ENCODE measurements around the gene CD9. TPM values are rescaled to one million over a fixed set of nuclear protein-coding genes. Genes with fewer than 3 reads are reported as not detected.

The CD9 gene
- total RNA-seq, 3 donors from 2014 or later, result 91.1 to 436 (median 243) TPM

DNA sequence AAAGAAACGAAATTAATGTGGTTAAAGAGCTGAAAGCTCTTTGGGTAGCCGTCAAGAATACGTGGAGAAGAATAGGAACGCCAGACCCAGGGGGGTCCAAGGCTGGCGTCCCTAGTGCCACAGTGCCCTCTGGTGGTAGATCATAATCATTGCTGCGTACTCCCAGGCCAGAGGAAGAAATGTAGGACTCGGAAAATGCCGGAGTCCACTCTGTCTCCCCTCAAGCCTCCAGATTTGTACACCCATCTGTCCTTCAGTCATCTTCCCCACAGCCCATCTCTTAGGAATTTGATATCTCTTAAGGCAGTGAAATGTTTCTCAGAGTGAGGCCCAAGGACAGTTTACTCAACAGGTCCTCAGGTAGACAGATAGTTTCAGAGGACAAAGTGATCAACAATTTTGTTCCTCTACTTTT is 84.9 kb downstream of the CD9 start:
- DNase-seq (ENCODE audit: low spot score in 2 of 2), result no peak
- H3K27me3 ChIP-seq, result no peaks in the 10 kb centered on the region
- no peaks in the 10 kb centered on the region for H3K4me1 ChIP-seq
- no peaks in the 10 kb centered on the region for H3K36me3 ChIP-seq
- no peak overlapping the region for H3K4me3 ChIP-seq
- TF ChIP-seq POLR2A (IDR thresholded peaks at IDR 0.05), result no peak
- TF ChIP-seq, protein P1, sequence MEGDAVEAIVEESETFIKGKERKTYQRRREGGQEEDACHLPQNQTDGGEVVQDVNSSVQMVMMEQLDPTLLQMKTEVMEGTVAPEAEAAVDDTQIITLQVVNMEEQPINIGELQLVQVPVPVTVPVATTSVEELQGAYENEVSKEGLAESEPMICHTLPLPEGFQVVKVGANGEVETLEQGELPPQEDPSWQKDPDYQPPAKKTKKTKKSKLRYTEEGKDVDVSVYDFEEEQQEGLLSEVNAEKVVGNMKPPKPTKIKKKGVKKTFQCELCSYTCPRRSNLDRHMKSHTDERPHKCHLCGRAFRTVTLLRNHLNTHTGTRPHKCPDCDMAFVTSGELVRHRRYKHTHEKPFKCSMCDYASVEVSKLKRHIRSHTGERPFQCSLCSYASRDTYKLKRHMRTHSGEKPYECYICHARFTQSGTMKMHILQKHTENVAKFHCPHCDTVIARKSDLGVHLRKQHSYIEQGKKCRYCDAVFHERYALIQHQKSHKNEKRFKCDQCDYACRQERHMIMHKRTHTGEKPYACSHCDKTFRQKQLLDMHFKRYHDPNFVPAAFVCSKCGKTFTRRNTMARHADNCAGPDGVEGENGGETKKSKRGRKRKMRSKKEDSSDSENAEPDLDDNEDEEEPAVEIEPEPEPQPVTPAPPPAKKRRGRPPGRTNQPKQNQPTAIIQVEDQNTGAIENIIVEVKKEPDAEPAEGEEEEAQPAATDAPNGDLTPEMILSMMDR (IDR thresholded peaks at IDR 0.05), result peak; percentile 85 to 94 (median 92)
- TF ChIP-seq POLR2AphosphoS5 (IDR thresholded peaks at IDR 0.05), result peak in 2 of 3 donors; percentile 35 to 41
- no peaks in the 10 kb centered on the region for H3K9me3 ChIP-seq
- H3K27ac ChIP-seq, result no peak overlapping the region
- intact Hi-C loops (cut with DNase I; ENCODE audit: low total_unique reads), result loop anchor here (10.0 kb wide), 1 partner anchor 220 kb away; no protein-coding TSS in a partner anchor

DNA sequence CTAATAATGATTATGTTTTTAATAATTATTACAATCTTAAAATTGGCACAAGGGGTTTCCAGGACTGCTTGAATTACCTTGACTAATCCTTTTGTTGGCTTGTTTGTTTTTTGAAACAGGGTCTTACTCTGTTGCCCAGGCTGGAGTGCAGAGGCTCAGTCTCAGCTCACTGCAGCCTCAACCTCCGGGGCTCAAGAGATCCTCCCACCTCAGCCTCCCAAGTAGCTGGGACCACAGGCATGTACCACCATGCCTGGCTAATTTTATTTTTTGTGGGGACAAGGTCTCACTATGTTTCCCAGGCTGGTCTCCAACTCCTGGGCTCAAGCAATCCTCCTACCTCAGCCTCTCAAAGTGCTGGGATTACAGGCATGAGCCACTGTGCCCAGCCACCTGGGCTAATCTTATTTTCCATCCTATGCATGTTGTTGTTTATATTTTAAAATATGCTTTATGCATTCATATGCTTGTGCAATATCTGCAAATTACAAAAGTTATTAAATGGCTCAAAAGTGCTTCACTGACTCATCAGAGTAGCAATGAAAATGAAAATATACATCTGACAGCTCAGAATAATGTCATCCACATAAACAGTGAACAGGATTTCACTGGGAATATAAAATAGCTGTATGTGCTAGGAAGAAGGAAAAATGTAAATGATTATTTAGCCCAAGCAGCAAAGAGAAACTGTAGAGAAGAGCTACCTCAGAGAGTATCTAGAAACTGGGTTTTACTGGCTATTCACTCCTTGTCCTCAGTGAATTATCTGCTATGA is 85.5 kb downstream of the CD9 start:
- Histone ChIP-seq H3K36me3 (no peaks in the 10 kb centered on the region), H3K27ac (no peak overlapping the region), H3K4me1 (no peaks in the 10 kb centered on the region), H3K27me3 (no peaks in the 10 kb centered on the region), H3K9me3 (no peaks in the 10 kb centered on the region), H3K4me3 (no peak overlapping the region)
- intact Hi-C loops (cut with DNase I; ENCODE audit: low total_unique reads), result loop anchor here (10.0 kb wide), 1 partner anchor 221 kb away; no protein-coding TSS in a partner anchor
- TF ChIP-seq POLR2A (IDR thresholded peaks at IDR 0.05), result no peak
- no peak for TF ChIP-seq POLR2AphosphoS5 (IDR thresholded peaks at IDR 0.05)
- TF ChIP-seq, protein P1 (IDR thresholded peaks at IDR 0.05), result no peak
- no peak for DNase-seq (ENCODE audit: low spot score in 2 of 2)

Other genes with a start within 250 kb of the CD9 start
- 100 to 1,000 TPM in 2 of 3 donors, 10 to 100 TPM in 1; 60.3 to 267 (median 117) TPM for gene VWF, start 75.7 kb upstream of the CD9 start, total RNA-seq
- 10 to 100 TPM; 11.9 to 43.6 (median 42.4) TPM for gene PLEKHG6, start 110.3 kb downstream of the CD9 start, total RNA-seq
- gene TNFRSF1A, start 141.7 kb downstream of the CD9 start, total RNA-seq, result 100 to 1,000 TPM; 232 to 256 (median 238) TPM
- gene SCNN1A, start 175.2 kb downstream of the CD9 start, total RNA-seq, result 100 to 1,000 TPM in 1 of 3 donors, 10 to 100 TPM in 1, 1 to 10 TPM in 1; 1.3 to 175 (median 93.7) TPM
- 100 to 1,000 TPM in 2 of 3 donors, 10 to 100 TPM in 1; 90.1 to 115 (median 108) TPM for gene LTBR, start 183.8 kb downstream of the CD9 start, total RNA-seq
- 1 to 10 TPM in 2 of 3 donors, under 1 TPM in 1; 0.64 to 4.3 (median 2.6) TPM for gene CD27, start 244.6 kb downstream of the CD9 start, total RNA-seq

All from breast epithelium (tissue), 4 donors.